GM21529 (cell line): ENCODE data around the gene MYO1E.

ENCODE experiments used
- ATAC-seq: cut with Tn5 transposase; IDR thresholded peaks from one replicate; pipeline ENCODE4 v1.9.1; 2021; ENCODE audit not compliant: unreplicated experiment

Gene MYO1E

DNA sequence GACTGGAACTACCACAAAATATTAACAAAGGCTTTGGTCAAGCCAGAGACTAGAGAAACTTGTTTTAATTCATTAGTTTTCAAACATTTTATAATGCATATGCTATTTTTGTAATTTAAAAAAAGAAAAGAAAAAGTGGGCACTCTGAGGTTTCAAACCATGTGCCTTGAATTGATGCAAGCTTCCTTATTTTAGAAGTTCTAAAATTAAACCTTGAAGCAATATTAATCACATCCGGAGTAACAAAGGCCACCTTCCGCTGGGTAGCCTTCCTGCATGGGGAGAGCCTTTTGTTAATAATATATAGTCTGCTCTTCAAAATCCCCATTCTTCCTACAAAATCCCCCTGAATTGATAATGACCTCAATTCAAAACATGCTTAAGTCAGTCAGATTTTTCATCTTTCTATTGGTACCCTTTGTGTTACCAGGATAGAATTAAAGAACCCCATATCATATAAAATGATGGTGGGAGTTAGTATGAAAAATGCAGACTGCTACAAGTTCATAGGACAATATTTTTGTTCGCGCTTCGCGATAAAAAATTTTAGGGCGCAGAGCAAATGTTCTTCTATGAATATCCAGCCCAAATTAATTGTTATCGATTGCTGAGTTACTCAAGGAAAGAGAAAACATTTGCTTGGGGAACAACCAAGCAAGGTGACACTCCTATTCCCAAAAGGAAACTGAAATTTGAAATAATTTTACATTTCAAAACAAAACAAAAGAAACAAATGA lies 135.4 kb downstream of the MYO1E start:
- peak; percentile 66 for ATAC-seq

- ATAC-seq: no peak
These were observed 136.3 kb downstream of the MYO1E start for GRCh38 chr15:59236394-59236793.

DNA sequence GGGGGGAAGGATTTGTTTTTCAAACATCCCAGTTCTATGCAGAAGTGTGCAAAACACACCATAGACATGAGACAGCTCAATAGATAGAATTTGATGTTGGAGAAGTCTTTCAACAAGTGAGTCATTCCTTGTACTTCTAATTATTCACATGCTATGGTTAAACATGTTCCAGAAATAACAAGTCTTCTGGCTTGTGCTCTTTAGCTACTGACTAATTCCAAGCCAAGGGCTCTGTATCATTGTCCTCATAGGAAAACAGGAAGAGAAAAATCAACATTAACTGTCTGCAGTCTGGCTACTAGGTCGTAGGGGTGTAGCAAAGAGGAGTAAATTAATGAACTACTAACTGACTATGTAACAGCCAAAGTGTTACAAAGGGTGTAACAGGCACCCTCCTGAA lies 140.2 kb downstream of the MYO1E start:
- no peak for ATAC-seq

DNA sequence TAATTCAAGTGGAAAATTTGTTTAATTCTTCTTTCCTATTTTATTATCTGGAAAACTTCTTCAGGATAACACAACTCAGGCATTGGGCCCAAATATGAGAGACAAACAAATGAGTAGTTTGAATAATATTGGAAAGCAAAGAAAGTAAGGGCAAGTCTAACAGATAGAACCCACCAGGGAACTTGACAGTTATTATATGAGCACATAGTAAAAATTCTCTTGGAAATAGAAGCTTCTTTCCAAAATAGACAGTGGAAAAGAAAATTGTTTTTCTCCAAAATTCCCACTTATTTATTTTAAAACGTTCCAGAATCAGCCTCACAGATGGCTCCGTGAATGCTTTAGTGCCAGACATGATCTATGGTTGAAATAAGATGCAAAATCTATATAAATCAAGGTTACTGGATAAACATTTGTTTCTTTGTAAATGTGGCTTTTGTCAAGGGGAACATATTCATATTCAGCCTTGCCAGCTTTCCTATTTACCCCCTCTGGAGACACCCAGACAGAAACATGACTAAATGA lies 142.1 kb downstream of the MYO1E start:
- no peak for ATAC-seq

- no peak for ATAC-seq
These were observed 143.2 kb downstream of the MYO1E start for GRCh38 chr15:59229453-59229852.

DNA sequence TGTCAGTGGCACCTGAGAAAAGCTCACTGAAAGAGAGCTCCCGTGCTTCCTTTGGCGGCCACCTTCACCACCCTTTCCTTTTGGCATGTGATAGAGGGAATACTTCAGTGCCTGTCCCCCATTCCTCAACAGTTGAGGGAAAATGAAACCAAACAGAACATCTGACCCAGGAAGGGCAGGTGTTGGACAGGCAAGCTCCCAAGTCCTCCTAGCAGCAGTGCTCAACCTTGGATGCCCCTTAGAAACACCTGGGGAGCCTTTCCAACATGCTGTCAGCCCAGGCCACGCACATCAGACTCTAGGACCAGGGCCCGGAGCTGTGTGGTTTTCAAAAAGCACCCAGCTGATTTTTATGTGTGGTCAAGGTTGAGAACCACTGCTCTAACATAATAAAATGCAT lies 143.7 kb downstream of the MYO1E start:
- no peak for ATAC-seq

GRCh38 chr15:59227021-59227420 lies 145.7 kb downstream of the MYO1E start:
- ATAC-seq: no peak

DNA sequence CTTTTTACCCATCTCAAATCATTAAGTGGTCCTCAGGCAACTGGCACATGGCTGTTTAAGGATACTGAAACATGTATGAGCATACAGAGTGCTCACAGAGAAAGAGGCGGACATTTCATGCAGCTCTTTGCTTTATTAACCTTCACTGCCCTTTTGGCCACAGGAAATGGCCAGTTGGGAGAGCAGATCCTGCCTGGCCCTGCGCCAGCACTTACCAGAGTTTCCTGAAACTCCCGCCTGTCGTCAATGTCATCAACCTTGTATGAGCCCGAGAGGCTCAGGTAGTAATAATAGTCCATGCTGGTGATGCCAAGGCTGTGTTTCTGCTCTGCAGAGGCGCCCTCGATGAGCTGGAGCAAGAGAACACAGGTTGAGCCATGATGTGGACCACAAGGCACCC lies 148.2 kb downstream of the MYO1E start:
- no peak for ATAC-seq

- ATAC-seq: no peak
These were observed 148.9 kb downstream of the MYO1E start for GRCh38 chr15:59223736-59224135.

DNA sequence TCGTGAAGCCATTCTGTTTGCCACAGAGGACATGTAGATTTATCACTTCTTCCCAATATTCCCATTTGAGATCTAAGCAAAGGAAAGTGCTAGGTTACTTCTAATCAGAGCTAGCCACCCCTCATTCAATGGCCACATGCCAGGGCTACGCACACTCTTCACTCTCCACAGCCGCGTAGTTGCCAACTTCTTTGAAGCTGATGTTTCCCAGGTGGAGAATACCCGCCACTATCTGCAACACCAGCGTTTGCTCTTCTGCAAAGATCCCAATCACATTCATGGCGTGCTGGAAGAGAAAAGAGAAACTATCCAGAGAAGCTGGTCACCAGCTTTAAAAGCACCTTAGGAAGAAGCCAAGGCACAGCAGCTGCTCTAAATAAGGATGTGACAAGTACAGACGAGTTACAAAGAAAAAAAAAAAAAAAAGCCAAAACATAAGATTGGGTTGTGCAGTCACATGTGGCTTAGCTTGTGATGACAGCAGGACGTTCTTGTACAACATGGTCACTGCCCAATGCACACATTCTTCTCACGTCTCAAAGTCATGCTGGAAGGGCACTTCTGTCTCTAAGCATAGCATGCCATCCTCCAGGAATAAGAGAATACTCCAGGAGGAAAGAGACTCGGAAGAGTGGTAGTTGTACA lies 149.6 kb downstream of the MYO1E start:
- ATAC-seq: no peak

- ATAC-seq: no peak
These were observed 150.9 kb downstream of the MYO1E start for GRCh38 chr15:59221511-59222505.

DNA sequence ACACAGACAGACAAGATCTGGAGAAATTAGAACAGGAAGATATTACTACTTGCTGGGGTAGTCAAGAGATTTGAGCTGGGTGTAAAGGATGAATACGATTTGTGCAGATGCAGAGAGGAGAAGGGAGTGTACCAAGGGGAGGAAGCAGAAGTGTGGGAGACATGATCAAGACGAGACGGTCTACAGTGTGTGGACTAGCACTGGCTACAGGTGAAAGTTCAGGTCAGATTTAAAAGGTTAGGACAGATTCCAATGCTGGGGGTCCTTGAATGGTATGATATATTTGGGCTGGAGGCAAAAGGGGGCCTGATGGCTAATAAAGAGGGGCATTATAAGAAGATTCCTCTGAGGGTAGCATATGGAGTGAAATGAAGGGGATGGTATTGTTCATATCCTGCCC lies 154.0 kb downstream of the MYO1E start:
- no peak for ATAC-seq

GRCh38 chr15:59217876-59218498 lies 154.7 kb downstream of the MYO1E start:
- no peak for ATAC-seq

GRCh38 chr15:59216911-59217310 lies 155.8 kb downstream of the MYO1E start:
- ATAC-seq: no peak

DNA sequence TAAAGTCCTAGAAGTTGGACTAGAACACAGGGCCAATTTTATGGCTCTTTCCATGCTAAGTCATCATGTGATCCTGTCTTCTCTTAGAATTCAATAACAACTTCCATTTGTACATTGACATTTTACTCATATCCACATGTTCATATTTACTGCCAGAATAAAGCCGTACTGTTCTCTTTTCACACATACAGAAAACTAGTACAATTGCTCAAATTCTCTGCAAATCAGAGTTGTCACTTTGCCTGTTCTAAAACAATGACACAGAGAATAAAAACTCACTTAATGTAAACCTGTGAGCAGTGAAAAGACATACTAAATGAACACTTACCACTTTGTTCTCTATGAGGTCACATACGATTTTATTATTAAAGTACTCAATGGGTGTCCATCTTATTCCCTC lies 162.5 kb downstream of the MYO1E start:
- no peak for ATAC-seq

- ATAC-seq: no peak
These were observed 163.9 kb downstream of the MYO1E start for GRCh38 chr15:59208613-59209249.

- no peak for ATAC-seq
These were observed 166.0 kb downstream of the MYO1E start, which contains the start of gene LDHAL6B for GRCh38 chr15:59206623-59207183. TSS of gene LDHAL6B (plus strand) at chr15:59206843. CDS start at chr15:59206941, 98 bp downstream.

DNA sequence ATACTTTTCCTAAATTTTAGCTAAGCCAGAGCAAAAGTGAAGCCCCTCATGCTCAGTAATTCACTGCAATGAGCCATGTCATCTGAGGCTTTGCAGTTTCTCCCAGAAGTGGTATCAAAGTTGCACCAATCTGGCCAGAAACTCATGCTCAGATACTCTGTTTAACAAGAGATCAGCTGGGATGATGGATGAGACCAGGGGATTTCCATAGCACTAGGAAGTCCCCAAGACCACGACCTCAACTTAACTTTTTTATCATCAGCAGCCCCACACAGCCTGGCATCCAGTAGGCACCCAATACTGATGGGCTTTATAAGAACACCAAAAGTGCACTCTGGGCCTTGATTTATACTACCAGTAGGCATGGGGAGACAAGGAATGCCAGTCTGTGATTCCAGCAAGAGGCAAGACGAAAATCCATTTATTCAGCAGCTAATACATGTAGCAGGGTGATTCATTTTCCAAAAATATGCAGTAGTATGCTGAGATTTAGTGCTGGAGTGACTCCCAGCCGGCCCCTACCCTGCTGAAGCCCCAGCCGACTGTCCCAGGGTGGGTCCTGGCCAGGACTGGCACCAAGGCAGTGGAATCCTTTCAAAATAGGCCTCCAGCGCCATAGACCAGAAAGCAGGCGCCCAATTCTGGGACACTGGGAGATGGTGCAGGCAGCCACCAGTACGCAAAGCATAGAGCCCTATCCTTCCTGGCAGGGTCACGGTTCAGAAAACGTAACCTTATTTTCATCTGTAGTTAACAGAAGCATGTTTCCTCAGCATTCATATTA lies 166.6 kb downstream of the MYO1E start:
- ATAC-seq: no peak

DNA sequence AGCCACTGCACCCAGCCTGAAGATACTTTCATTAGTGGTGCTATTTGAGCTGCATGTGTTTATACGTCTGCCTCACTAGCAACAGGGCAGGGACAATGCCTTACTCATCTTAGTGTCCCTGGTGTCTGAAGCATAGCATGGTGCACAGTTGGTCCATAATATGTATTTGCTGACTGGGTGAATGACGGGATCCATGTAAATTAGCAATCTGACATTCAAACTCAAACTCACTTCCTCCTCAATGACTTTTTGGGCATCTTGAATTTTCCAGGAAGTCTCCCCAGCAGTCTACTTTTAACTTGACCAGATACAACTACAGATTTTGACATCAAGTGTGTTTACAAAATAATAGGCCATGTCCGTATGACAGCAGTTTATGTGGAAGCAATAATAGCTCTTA lies 169.0 kb downstream of the MYO1E start:
- no peak for ATAC-seq
